ENCODE data around the gene SYNGR4.
A peak's percentile ranks its signal among the peaks of the same experiment; 100 is the strongest.

Gene SYNGR4

GRCh38 chr19:48397263-48398101 is 33.3 kb downstream of the SYNGR4 start:
- DNase-seq: no peak

- no peak for DNase-seq
Measured at GRCh38 chr19:48398102-48398374, 33.9 kb downstream of the SYNGR4 start.

- peak; percentile 80 for DNase-seq
Measured at GRCh38 chr19:48398375-48399235, 34.4 kb downstream of the SYNGR4 start.

GRCh38 chr19:48400018-48400742 is 36.0 kb downstream of the SYNGR4 start:
- no peak for DNase-seq

GRCh38 chr19:48401287-48401686 is 37.1 kb downstream of the SYNGR4 start:
- no peak for DNase-seq

- peak; percentile 45 for DNase-seq
Measured at GRCh38 chr19:48403606-48404005, 39.4 kb downstream of the SYNGR4 start.

GRCh38 chr19:48405010-48405659 is 41.0 kb downstream of the SYNGR4 start:
- DNase-seq: no peak

- DNase-seq: no peak
Measured at GRCh38 chr19:48405850-48406249, 41.7 kb downstream of the SYNGR4 start.

GRCh38 chr19:48413879-48414587 is 49.9 kb downstream of the SYNGR4 start:
- DNase-seq: no peak

GRCh38 chr19:48415395-48415794 is 51.2 kb downstream of the SYNGR4 start:
- peak; percentile 69 for DNase-seq

GRCh38 chr19:48415806-48416221 is 51.6 kb downstream of the SYNGR4 start:
- no peak for DNase-seq

GRCh38 chr19:48417421-48417820 is 53.3 kb downstream of the SYNGR4 start:
- no peak for DNase-seq

GRCh38 chr19:48418317-48419064 is 54.3 kb downstream of the SYNGR4 start:
- no peak for DNase-seq

GRCh38 chr19:48419158-48419920 is 55.2 kb downstream of the SYNGR4 start:
- peak; percentile 73 for DNase-seq

- no peak for DNase-seq
Measured at GRCh38 chr19:48421548-48421947, 57.4 kb downstream of the SYNGR4 start.

GRCh38 chr19:48424694-48425219 is 60.6 kb downstream of the SYNGR4 start:
- no peak for DNase-seq

Measured in stimulated activated CD4-positive, alpha-beta T cell treated with anti-CD3 and anti-CD28 coated beads, Interleukin-4, amount 100 ng/mL, for 24 hours (primary cell).